ENCODE measurements around the gene SAMD8.
A peak's percentile ranks its signal among the peaks of the same experiment; 100 is the strongest.
"Not testable (repeated sequence)": the region's sequence is repeated elsewhere in the genome, so short reads cannot be mapped to it uniquely, and the experiment has no call there.

The SAMD8 gene

DNA sequence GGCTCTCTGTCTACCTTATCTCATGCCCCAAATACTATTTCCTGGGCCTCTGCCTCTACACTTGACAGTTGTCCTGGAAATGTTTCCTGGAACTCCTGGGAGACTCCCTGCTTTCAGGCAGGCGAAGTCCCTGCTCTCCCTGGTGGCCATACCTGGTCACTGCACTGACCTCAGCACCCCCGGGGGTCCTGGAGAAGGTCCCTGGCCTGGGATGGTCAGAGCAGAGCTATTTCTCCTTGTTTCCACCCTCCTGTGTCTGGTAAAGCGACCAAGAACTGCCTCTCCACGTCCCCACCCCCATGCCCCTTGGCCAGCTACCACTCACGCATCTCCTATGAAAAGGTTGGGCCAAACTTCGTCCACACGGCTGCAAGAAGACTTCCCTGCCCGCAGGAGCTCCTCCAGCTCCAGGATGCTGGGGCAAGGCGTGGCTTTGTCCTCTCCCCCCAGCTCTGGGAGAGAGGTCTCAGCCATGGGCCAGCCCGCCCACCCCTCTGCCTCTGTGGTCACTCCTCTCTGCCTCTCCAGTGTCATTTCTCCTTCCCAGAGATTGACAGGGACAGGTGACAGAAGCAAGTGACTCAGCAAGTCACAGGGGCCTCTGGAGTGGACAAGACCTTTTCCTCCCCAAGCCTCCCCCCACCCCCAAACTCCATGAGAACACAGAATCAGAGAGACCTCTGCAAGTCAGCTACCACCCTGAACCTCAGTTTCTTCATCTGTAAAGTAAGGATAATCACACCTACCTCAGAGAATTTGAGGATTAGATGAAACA lies 2.6 kb upstream of the SAMD8 start:
- no peak for DNase-seq

GRCh38 chr10:75109459-75109778 lies 2.0 kb upstream of the SAMD8 start:
- no peak for DNase-seq

DNA sequence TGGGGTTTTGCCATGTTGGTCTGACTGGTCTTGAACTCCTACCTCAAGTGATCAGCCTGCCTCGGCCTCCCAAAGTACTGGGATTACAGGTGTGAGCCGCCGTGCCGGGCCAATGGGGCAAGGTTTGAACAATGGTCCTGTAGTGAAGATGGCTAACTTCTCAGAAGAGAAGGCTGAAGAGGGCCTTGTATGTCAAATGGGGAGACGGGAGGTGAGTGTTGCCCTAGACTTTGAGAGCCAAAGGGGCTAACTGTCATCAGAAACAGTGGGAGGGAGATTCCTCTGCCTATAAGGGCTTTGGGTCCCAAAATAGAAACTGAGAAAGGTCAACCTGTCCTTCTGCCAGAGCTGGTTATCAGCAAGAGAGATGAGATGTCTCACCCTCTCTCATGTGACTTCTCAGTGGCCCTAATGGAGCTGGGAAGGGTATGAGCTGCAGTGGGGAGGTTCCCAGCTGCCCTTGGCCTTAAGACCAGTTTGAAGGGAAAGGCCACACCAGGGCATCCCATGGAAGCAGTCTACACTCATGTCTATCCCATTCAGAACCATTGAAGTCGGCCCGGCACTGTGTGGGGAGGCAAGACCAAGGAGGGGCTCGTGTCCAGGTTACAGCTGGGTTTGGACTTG lies 1.3 kb upstream of the SAMD8 start:
- DNase-seq = no peak

DNA sequence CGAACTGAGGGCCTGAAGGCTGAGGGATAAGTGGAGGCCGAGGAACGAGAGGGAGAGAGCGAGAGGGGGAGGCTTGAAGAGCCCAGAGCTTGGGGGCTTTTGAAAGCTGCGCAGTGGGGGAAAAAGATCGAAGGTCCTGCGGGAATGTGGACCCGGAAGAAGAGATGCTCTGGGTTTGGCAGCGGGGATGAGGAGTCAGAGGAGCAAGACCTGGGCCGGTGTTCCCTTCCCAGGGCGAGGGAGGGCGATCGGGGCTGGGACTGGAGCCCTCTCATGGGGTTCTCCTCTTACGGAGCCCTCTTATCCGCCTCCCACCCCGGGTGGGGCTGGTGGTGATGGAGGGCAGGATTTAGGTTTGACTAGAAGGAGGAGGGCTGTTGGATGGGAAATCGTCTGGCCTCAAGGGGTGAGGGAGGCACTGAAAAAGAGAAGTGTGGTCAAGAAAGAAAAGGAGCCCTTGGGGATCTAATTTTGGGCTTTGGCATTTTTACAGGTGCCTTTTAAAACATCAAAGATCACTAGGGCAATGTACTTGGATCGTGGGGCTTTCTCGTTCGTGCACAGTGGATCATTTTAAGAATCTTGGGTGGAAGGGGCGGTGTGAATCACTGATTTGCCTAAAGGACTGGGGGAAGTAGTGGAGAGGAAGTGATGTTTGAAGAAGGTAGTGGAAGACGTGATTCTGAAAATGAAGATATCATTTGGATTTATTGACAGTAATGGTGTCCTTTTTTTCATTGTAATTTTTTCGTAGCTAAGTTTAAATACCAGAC lies 637 bp downstream of the SAMD8 start:
- DNase-seq = peak in 3 of 5 experiments; percentile 25 to 70 (median 34)

GRCh38 chr10:75115137-75115536 lies 3.7 kb downstream of the SAMD8 start:
- no peak for DNase-seq

DNA sequence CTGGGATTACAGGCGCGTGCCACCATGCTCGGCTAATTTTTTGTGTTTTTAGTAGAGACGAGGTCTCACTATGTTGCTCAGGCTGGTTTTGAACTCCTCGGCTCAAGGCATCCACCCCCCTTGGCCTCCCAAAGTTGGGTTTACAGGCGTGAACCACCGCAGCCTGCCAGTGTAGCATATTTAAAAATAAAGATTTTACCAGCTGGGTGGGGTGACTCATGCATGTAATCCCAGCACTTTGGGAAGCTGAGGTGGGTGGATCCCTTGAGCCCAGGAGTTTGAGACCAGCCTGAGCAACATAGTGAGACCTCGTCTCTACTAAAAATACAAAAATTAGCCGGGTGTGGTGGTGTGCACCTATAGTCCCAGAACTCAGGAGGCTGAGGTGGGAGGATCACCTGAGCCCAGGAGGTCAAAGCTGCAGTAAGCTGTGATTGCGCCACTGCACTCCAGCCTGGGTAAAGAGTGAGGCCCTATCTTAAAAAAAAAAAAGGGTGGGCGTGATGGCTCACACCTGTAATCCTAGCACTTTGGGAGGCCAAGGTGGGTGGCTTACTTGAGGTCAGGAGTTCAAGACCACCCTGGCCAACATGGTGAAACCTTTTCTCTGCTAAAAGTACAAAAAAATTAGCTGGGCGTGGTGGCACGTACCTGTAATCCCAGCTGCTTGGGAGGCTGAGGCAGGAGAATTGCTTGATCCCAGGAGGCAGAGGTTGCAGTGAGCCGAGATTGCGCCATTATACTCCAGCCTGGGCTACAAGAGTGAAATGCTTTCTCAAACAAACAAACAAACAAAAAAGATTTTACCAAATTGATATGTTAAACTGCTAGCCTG lies 5.7 kb downstream of the SAMD8 start:
- DNase-seq = not testable (repeated sequence)

- DNase-seq = peak in 1 of 5 experiments; percentile 45
Observed at GRCh38 chr10:75117995-75118394, 6.5 kb downstream of the SAMD8 start.

DNA sequence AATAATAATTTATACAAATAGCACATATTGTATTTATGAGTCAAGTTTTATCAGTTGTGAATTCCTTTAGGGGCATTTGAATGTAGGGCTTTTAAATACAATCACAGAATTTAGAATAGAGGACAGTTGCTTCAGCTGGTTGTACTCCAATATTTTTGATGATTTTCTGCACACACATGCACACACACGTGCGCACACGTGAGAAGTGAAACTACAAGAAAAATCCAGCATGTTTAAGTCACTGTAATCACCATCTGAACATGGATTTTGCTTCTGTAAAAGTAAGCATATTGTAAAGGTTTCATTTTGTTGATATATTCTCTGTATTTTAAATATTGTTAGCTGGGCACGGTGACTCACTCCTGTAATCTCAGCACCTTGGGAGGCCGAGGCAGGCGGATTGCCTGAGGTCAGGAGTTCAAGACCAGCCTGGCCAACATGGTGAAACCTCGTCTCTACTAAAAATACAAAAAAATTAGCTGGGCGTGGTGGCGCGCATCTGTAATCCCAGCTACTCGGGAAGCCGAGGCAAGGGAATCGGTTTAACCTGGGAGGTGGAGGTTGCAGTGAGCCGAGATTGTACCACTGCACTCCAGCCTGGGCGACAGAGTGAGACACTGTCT lies 8.1 kb downstream of the SAMD8 start:
- DNase-seq = not testable (repeated sequence)

GRCh38 chr10:75121322-75121721 lies 9.9 kb downstream of the SAMD8 start:
- no peak for DNase-seq

GRCh38 chr10:75122505-75122904 lies 11.0 kb downstream of the SAMD8 start:
- DNase-seq = no peak

- no peak for DNase-seq
Observed at GRCh38 chr10:75123088-75123682, 11.7 kb downstream of the SAMD8 start.

- DNase-seq = no peak
Observed at GRCh38 chr10:75126277-75126676, 14.8 kb downstream of the SAMD8 start.

DNA sequence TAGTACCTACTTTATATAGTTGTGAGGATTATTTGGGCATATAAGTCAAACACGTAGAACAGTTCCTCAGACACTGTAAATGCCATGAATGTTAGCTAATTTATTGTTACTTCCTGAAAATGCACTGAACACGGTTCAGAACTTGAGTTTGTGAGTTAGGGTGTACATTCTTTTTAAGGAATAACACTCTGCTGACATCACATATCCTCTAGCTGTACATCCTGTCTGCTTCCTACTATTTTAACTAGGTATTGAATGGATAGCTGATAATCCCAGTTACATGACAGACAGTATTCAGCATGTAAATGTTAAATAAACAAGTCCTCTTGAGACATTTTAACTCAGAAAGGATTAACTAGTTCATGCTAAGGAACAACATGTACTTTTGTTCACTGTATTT lies 16.0 kb downstream of the SAMD8 start:
- DNase-seq = no peak

DNA sequence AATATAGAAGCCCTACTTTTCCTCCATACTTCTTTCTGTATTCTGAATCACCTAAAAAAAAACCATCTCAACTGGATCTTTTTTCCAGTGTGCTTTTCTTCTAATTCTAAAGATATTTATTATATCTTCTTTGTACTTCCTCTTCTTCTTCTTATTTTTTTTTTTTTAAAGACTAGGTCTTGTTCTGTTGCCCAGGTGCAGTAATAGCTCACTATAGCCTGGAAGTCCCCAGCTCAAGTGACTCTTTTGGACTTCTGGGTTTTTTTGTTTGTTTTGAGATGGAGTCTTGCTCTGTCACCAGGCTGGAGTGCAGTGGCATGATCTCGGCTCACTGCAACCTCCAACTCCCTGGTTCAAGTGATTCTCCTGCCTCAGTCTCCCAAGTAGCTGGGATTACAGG lies 17.5 kb downstream of the SAMD8 start:
- DNase-seq = not testable (repeated sequence)

- no peak for DNase-seq
Observed at GRCh38 chr10:75129537-75129936, 18.1 kb downstream of the SAMD8 start.

DNA sequence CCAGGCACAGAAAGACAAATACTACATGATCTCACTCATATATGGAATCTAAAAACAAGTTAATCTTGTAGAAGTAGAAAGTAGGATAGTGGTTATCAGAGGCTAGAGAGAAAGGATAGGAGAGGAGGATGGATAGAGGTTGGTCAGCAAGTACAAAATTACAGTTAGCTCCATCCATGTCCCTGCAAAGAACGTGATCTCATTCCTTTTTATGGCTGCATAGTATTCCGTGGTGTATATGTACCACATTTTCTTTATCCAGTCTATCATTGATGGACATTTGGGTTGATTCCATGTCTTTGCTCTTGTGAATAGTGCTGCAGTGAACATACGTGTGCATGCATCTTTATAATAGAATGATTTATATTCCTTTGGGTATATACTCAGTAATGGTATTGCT lies 22.2 kb downstream of the SAMD8 start:
- DNase-seq = not testable (repeated sequence)

- DNase-seq = no peak
Observed at GRCh38 chr10:75136346-75136745, 24.9 kb downstream of the SAMD8 start.

- no peak for DNase-seq
Observed at GRCh38 chr10:75137533-75138438, 26.3 kb downstream of the SAMD8 start.

GRCh38 chr10:75140246-75140645 lies 28.8 kb downstream of the SAMD8 start:
- DNase-seq = no peak

DNA sequence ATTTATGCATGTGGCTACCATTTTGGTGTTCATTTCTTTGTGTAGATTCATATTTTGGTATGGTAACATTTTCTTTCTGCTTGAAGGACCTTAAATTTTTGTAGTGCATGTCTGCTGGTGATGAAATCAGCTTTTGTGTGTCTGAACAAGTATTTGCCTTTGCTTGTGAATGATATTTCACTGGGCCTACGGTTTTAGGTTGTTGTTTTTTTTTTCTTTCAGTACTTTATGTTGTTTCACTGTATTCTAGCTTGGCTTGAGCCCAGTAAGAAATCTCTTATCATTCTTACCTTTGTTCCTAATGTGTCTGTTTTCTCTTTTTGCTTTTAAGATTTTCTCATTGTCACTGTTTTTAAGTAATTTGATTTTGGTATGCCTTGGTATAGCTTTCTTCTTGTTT lies 31.9 kb downstream of the SAMD8 start:
- DNase-seq = no peak

GRCh38 chr10:75145590-75145989 lies 34.1 kb downstream of the SAMD8 start:
- DNase-seq = no peak
